H54 (cell line): ENCODE measurements around the gene LDLRAD3.
A peak's percentile ranks its signal among the peaks of the same experiment; 100 is the strongest.
"Not testable (repeated sequence)": the region's sequence is repeated elsewhere in the genome, so short reads cannot be mapped to it uniquely, and the experiment has no call there.

Experiments
- DNase-seq: peaks from one replicate; pipeline ENCODE4 v3.0.0; 2011; ENCODE audit warnings: low spot score, mixed read lengths; ENCODE audit not compliant: insufficient read length
- FAIRE-seq: peaks from 3 replicates; lab custom pipeline; 2011; peaks lifted over from hg19 to GRCh38; lab: Jason Lieb, UNC
- POLR2A ChIP-seq: IDR thresholded peaks from 2 replicates; pipeline ENCODE4 v1.6.1; 2011; ENCODE audit warnings: low read depth, mild to moderate bottlenecking, low read length

LDLRAD3 gene

DNA sequence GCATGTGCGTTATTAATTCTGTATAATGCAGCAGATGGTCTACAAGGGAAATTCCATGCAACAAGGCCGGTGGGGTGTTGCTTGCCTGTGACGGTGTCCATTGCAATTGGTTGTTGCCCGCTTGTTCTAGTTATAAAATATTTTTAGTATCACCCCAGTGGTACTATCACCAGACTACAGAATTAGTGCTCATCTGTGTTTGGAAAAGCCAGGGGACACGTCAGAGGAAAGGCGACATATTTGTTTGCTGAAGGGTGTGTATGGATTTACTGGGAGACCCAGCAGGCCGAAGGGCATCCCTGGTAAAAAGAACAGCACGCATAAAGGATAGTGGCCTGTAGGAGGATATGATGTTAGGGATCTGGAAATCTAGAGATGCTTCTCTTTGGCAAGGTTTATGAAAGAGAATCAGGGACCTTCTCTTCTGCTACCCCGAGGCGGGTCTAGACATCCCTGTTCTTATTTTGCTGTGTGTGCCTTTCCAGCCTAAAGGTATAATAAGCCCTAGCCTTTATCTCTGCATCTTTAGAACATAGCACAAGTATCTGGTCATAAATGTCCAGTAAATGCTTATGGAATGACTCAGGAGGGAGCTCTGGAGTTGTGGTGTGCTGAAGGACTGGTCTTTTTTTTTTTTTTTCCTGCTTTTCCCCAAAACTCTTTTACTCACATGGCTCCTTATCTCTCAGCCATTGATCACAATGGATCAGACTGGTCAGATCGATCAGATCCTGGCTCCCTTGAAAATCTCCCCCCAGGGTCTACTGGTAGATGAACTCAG is 90.9 kb downstream of the LDLRAD3 start:
- DNase-seq (peak; percentile 73), FAIRE-seq (no peak)
- no peak for TF ChIP-seq POLR2A

DNA sequence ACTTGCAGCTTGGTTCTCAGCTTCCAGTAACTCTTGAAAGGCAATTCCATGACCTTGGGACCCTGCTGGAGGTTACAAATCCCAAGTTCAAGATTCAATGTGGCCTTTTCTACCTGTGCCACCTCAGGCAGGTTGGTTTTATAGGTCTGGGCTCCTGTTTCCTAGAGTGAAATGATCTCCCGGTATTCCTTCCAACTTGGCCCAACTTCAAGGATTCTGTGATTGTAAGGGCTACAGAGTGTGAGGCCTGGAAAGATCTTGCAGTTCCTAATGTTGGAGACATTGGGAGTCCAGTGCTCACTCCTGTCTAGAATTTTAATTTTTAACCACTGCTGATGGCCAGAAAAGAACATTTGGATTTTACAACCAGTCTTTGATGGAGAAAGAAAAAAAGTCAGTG is 91.6 kb downstream of the LDLRAD3 start:
- FAIRE-seq (no peak), DNase-seq (no peak)
- TF ChIP-seq POLR2A, result no peak

DNA sequence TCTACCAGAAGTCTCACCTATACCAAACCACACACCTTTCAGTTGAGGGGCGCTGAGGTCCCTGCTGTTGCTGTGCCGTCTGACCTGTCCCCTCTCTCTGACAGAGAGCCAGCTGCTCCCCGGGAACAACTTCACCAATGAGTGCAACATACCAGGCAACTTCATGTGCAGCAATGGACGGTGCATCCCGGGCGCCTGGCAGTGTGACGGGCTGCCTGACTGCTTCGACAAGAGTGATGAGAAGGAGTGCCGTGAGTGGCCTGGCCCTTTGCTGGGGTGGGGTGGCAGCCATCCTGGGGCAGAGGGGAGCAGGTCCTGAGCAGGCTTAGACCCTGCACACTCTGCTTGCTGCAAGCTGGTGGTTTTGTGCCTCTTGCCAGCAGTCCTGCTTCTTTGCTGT is 92.1 kb downstream of the LDLRAD3 start:
- no peak for DNase-seq
- FAIRE-seq, result no peak
- no peak for TF ChIP-seq POLR2A

DNA sequence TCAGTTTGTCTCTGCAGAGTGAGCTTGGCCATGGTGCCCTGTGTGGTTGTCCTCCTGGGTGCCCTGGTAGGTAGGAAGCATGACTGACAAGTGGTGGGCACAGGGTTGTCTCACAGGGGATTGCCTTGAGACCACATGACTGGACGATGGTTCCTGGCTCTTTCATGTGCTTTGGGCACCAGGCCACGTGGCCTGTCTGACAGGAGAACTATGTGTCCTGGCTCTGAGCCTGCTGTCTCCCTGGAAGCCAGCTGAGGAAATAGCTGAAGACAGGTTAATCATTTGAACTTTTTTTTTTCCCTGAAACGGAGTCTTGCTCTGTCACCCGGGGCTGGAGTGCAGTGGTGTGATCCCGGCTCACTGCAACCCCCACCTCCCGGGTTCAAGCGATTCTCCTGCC is 93.2 kb downstream of the LDLRAD3 start:
- no peak for TF ChIP-seq POLR2A
- DNase-seq (peak; percentile 23), FAIRE-seq (no peak)

DNA sequence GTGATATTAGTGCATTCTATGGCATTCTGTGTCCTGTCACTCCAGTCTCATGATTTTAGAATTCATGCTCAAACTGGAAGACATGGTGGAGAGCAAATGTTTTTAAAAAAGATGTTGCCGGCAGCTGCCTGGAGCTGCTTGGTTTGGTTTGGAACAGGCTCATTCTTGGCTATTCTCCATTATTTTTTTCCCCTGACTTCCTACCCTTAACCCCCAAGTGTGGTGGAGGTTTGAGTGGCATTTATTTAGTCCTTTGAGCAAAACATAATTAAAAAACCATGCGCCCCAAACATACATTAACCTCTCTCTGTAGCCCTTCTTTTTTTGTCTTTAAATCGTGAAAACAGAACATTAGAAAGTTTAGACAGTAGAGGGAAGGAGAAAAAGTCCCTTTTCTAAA is 94.7 kb downstream of the LDLRAD3 start:
- FAIRE-seq (no peak), DNase-seq (no peak)
- TF ChIP-seq POLR2A, result no peak

DNA sequence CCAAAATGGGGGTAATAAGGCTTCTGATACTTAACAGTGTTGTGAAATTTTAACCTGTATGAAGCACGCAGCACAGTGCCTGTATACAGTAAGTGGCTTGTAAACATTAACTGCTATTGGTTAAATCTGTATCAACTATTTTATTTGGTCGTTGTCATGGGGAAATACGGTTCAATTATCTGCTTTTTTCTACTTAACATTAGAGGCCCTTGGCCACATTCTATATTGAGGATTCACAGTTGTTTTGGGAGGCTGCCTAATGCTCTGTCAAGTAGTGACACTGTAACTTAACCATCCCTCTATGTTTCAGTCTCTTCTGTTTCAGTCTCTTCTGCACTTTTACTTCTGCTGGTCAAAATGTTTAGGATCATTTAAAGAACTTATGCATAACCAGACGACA is 95.6 kb downstream of the LDLRAD3 start:
- TF ChIP-seq POLR2A, result no peak
- no peak for DNase-seq
- no peak for FAIRE-seq

DNA sequence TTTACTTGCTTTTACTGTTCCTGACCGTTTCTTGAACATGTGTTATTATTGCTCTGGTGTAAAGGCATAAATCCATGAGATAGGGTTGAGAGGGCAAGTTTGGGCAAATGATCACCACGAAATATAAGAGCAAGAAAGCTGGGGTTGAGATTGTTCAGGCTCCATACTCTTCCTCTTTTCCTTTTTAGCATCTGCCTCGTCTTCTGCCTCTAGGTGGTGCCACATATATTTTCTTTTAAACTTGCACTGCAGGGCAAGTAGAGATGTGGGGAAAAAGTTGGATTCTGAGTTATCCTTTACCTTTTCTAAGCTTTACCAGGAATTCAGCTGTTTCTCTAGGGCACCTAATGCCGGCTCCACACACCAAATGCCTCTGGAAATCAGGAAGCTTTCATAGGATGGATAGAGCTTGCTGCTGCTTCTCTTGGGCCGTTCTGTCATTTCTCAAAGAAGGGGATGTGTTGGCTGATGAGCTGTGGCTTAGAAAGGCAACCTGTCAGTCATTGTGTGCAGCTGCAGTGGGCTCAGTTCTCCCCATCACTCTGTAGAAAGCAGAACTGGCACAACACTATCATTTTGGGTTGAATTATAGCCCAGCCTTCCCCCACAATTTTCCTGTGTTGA is 98.2 kb downstream of the LDLRAD3 start:
- TF ChIP-seq POLR2A, result no peak
- no peak for DNase-seq
- no peak for FAIRE-seq

DNA sequence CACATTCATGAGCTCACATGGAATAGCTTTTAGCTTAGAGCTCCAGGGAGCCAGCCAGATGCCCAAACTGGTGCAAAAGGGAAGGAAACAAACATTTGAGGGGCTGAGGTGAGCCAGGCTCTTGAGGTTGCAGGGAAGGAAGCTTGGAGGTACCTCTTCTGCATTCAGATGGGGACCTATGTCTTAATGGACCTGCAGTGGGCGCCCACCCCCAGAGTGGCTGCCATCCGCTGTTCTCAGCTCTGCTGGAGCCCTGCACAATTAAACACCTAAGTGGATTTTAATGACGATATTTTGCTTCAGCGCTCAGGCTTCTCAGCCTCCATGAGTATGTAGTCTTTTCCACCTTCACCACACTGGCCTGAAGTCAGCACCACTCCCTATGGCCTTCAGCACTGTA is 100.8 kb downstream of the LDLRAD3 start:
- DNase-seq (no peak), FAIRE-seq (no peak)
- TF ChIP-seq POLR2A, result no peak

DNA sequence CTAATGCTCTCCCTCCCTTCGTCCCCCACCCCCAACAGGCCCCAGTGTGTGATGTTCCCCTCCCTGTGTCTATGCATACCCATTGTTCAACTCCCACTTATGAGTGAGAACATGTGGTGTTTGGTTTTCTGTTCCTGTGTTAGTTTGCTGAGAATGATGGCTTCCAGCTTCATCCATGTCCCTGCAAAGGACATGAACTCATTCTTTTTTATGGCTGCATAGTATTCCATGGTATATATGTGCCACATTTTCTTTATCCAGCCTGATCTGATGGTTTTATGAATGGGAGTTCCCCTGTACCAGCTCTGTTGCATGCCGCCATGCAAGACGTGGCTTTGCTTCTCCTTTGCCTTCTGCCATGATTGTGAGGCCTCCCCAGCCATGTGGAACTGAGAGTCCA is 102.1 kb downstream of the LDLRAD3 start:
- not testable (repeated sequence) for DNase-seq, FAIRE-seq

DNA sequence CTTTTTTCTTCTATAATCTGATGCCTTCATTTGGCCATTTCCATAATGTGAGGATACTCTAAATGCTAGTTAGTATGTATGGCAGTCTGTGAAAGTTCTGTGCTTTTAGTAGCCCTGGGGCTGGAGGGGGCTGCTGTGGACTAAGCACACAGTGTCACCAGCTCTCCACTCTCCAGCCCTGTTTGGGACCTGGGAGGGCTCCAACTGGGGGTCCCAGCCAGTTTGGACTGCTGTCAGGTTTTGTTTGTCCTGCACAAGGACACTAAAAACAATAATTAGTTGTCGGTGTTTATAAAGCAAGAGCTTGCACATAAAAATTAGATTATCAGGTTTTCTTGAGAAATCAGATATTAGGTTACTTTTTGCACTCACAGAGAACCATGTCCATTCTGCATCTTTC is 103.1 kb downstream of the LDLRAD3 start:
- no peak for FAIRE-seq
- no peak for TF ChIP-seq POLR2A
- no peak for DNase-seq

DNA sequence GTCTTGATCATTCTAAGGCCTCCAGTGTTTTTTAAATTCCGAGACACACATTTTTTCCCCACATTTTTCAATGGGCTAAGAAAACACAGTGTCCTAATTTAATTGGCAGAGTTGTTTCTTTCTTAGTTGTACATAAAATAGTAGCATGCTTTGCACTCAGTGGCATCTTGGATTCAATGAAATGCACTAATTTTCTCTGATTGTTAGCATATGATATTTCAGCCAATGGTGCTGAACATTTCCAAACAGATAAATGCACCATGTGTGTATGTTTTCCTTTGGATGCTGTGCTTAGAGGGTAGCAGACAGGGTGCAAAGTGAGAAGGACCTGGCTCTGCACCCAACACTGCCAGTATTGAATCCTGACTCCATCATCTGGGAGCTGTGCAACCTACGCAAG is 103.5 kb downstream of the LDLRAD3 start:
- DNase-seq (no peak), FAIRE-seq (no peak)
- TF ChIP-seq POLR2A, result no peak

DNA sequence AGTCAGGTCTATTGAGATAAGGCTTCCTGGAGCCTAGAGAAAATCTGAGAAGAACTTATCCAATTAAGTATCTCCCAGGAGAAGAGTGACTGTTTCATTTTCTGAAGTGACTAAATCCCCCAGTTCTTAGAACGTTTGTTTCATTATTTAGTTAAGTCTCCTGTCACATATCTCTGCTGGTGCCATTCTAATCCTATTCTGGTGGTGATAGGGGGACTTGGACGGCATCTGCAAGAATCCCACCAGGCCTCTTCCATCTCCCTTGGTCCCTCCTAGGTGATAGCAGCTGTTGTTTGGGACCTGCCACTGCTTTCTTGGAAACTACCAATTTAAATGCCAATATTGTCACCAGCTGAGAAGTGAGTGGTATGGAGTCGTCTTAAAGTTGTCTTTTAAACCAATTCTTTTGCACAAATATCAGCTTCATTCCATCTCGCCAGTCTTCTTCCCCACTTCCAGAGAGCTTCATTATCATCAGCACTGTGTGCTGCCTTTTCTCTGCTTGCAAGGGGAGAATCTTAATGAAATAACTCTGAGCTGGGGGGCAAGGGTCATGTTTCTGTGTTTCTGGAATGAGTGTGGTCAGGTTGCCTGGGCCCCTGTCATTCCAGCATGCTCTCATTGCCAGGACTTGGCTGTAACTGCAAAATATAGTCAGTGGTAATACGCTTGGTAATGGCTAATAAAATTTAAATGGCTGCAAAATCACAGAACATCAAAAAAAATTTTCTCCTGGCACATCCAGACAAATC is 104.8 kb downstream of the LDLRAD3 start:
- FAIRE-seq, result no peak
- no peak for DNase-seq
- TF ChIP-seq POLR2A, result no peak

DNA sequence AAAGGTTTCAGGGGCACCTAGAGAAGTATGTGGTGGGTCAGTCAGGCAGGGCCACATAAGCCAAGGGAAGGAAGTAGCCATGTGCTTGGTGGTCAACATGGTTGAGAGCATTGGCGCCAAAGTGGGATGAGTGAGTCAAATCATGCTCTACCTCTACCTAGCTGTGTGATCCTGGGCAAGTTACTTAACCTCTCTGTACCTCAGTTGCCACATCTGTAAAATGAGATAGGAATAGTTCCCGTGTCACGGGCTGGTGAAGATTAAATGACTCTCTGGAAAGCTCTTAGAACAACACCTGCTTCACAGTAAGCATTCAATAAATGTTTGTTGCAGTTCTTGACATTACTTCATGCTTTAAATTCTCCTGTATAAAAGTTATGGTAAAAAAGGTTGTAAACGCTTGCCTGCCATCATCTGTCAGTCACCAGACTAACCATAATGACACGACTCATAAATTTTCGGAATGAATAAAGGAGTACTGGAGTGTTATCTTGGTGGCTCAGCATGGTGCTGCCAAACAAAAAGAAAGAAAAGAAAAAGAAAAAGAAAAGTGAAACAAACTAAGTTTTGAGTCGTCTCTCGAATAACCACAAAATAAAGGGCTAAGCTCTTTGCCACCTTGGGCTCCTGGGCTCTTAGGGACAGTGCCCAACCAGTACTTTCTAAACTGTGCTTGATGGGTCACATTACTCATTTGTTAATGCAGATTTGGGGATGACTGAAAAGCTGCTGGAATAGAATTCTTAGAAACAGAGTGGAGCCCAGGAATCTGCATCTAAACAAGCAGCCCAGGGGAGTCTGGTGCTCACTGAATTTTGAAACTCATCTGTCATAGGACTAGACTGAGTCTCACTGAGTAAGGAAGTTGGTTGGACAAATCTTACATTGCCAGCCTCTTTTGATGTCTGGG is 107.6 kb downstream of the LDLRAD3 start:
- no peak for DNase-seq
- TF ChIP-seq POLR2A, result no peak
- FAIRE-seq, result no peak

DNA sequence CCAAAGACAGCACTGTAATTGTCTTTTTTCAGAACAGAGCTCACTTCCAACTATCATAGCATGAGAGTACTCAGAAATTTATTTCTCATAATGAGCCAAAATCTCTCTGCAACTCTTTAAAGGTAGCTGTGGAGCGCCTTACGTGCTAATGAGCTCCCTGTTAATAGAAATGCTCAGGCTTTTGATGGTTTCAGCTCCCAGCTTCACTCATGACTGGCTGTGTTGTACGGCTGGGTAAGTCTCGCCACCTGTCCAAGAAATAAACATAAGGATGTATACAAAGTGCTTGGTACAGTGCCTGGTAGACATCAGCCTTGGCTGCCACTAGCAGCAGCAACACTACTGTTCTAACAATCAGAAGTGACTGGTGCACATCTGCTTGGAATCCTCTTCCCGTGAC is 109.4 kb downstream of the LDLRAD3 start:
- DNase-seq, result no peak
- FAIRE-seq, result no peak
- no peak for TF ChIP-seq POLR2A
